Ureter (tissue), 1 donor: ENCODE results near the gene RAPGEF1. TPM values are rescaled to one million over a fixed set of nuclear protein-coding genes. Genes with fewer than 3 reads are reported as not detected.

Source experiments
- DNase-seq: peaks from one replicate; pipeline ENCODE4 v3.0.0-alpha.2; 2020; ENCODE audit warnings: low spot score
- total RNA-seq: library from RNA; stranded (reverse); gene quantifications from one replicate; pipeline ENCODE4 v1.2.4, GENCODE V29; 2023
- donor health status: DM: yes; HTN: yes; CAD: no.

Gene RAPGEF1
- total RNA-seq, 1 donor from 2014 or later: 64.9 TPM

GRCh38 chr9:131747352-131747751, 7.5 kb upstream of the RAPGEF1 start:
- DNase-seq: no peak

- no peak for DNase-seq
These were observed 5.7 kb upstream of the RAPGEF1 start for GRCh38 chr9:131745610-131746009.

GRCh38 chr9:131744720-131745201, 4.9 kb upstream of the RAPGEF1 start:
- DNase-seq: no peak

GRCh38 chr9:131744171-131744719, 4.4 kb upstream of the RAPGEF1 start:
- DNase-seq: no peak

GRCh38 chr9:131743501-131743900, 3.6 kb upstream of the RAPGEF1 start:
- DNase-seq: no peak

GRCh38 chr9:131743096-131743495, 3.2 kb upstream of the RAPGEF1 start:
- no peak for DNase-seq

- no peak for DNase-seq
These were observed 1.0 kb upstream of the RAPGEF1 start for GRCh38 chr9:131740898-131741297.

GRCh38 chr9:131739133-131739958, 530 bp downstream of the RAPGEF1 start:
- no peak for DNase-seq

GRCh38 chr9:131738293-131739132, 1.4 kb downstream of the RAPGEF1 start:
- no peak for DNase-seq

- no peak for DNase-seq
These were observed 2.5 kb downstream of the RAPGEF1 start for GRCh38 chr9:131737426-131737825.

GRCh38 chr9:131736431-131736830, 3.4 kb downstream of the RAPGEF1 start:
- no peak for DNase-seq

- no peak for DNase-seq
These were observed 4.4 kb downstream of the RAPGEF1 start for GRCh38 chr9:131735238-131736128.

- DNase-seq: no peak
These were observed 5.1 kb downstream of the RAPGEF1 start for GRCh38 chr9:131734781-131735180.

- DNase-seq: no peak
These were observed 5.7 kb downstream of the RAPGEF1 start for GRCh38 chr9:131734165-131734610.

- no peak for DNase-seq
These were observed 6.3 kb downstream of the RAPGEF1 start for GRCh38 chr9:131733541-131734061.

GRCh38 chr9:131732636-131733289, 7.1 kb downstream of the RAPGEF1 start:
- no peak for DNase-seq

- DNase-seq: no peak
These were observed 7.8 kb downstream of the RAPGEF1 start for GRCh38 chr9:131732061-131732526.

GRCh38 chr9:131731644-131732043, 8.2 kb downstream of the RAPGEF1 start:
- DNase-seq: no peak

- no peak for DNase-seq
These were observed 8.6 kb downstream of the RAPGEF1 start for GRCh38 chr9:131731237-131731636.

GRCh38 chr9:131728961-131729360, 10.9 kb downstream of the RAPGEF1 start:
- no peak for DNase-seq
